Astrocyte of the cerebellum (primary cell): Measurements from ENCODE around the gene KCNB1.

Source experiments
- DNase-seq: peaks from one replicate; pipeline ENCODE4 v3.0.0-alpha.2; 2011; ENCODE audit warnings: low read depth
- H3K4me3 ChIP-seq: 2 replicates; pipeline ENCODE4 v1.5.1; 2011; ENCODE audit warnings: mild to moderate bottlenecking, low read depth, low read length, moderate library complexity
- in situ Hi-C: cut with HindIII; loops from 2 replicates; pipeline ENCODE4 v1.10.0; 2017; ENCODE audit warnings: low sequenced_read_pairs
- TF ChIP-seq, protein P1 (sequence below): IDR thresholded peaks from 2 replicates; pipeline ENCODE4 v1.5.1; 2012; ENCODE audit warnings: low read length, low read depth, moderate library complexity, mild to moderate bottlenecking; ENCODE audit errors: missing control alignments

KCNB1 gene

DNA sequence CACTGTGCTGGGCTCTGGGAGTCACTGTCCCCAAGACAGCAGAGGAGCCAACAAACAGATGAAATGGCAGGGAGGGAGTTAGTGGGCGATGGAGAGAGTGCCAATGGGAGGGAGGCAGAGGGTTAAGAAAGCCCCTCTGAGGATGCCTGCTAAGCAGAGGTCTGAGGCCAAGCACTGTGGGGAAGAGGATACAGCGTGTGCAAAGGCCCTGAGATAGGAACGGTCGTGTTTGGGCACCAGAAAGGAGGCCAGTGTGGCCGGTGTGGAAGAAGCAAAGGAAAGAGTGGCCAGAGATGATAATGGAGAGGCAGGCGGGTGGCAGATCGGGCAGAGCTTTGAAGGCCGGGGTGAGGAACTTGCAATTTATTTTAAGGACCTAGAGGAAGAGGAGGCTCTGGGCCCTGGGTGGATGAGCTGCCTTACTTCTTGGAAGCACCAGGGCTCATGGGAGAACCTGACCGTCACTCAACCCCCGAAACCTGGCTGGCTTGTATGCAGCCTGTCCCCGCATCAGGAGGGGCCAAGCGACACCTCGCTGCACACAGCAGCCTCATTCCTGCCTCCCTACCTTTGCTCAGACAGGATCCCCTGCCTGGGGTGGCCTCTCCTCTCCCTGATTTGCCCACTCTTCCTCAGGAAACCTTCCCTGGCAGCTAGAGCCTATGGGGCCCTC lies 73.0 kb downstream of the KCNB1 start:
- in situ Hi-C loops = no loop called here
- no peak overlapping the region for H3K4me3 ChIP-seq
- no peak for DNase-seq
- TF ChIP-seq, protein P1, sequence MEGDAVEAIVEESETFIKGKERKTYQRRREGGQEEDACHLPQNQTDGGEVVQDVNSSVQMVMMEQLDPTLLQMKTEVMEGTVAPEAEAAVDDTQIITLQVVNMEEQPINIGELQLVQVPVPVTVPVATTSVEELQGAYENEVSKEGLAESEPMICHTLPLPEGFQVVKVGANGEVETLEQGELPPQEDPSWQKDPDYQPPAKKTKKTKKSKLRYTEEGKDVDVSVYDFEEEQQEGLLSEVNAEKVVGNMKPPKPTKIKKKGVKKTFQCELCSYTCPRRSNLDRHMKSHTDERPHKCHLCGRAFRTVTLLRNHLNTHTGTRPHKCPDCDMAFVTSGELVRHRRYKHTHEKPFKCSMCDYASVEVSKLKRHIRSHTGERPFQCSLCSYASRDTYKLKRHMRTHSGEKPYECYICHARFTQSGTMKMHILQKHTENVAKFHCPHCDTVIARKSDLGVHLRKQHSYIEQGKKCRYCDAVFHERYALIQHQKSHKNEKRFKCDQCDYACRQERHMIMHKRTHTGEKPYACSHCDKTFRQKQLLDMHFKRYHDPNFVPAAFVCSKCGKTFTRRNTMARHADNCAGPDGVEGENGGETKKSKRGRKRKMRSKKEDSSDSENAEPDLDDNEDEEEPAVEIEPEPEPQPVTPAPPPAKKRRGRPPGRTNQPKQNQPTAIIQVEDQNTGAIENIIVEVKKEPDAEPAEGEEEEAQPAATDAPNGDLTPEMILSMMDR = no peak

DNA sequence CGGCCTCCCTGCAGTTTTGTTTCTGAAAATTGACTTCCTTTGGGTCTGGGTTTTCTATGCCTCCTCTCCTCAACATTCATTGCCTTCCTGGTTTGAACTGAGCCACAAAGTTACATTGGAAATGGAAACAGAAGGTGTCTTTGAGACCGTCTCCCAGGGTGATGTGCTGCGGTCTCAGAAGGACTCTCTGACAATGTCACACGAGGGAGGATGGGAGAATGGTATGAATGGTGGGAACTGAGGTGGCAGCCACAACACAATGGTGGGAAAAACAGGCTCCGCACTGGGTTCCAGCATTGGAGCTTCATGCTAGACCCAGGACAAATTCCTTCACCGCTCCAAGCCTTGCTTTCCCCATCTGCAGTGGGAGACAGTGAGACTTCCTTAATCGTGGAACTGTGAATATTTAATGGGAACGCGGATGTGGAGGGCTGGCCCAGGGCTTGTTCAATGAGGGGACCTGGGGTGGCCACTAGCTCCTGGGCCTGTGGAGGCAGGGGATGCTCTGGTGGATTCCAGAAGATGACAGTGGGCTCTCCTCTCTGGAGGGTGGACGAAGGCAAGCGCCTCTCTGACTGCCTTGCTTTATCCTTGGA lies 73.9 kb downstream of the KCNB1 start:
- TF ChIP-seq, protein P1 = no peak
- no peak overlapping the region for H3K4me3 ChIP-seq
- DNase-seq = no peak
- in situ Hi-C loops = no loop called here

DNA sequence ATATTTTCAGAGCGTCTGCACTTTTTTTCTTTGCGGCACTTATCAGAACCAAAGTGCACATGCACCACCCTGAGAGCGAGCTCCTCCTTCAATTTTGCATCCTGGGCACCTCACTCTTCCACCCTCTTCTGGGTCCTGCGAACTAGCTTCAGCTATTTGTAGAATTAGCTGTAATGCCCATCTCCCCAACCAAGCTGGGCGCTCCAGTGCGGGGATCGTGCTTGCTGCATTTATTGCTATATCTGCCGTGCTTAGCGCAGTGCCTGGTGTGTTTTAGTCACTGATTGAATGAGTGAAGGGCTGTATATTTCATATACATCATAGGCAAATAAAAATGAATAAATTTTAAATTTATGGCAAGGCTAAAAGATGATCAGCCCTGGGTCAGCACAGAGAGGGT lies 75.8 kb downstream of the KCNB1 start:
- no peak for DNase-seq
- in situ Hi-C loops = no loop called here
- H3K4me3 ChIP-seq = no peak overlapping the region
- TF ChIP-seq, protein P1 = no peak

DNA sequence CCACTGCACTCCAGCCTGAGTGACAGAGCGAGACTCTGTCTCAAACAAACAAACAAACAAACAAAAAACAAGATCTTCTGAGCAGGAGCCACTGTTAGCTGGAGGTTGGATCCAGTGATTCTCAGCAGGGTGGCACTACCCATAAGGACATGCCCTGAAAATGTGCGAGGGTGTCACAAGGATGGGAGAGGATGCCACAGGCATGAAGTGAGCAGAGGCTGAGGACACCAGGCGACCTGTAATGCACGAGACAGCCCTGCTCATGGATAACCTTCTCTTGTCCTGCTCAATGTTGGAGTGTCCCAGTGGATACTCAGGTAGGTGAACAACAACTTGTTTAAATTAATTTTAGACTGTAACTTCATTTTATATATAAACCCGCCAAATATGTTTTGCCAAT lies 76.8 kb downstream of the KCNB1 start:
- in situ Hi-C loops = no loop called here
- no peak overlapping the region for H3K4me3 ChIP-seq
- TF ChIP-seq, protein P1 = no peak
- no peak for DNase-seq

DNA sequence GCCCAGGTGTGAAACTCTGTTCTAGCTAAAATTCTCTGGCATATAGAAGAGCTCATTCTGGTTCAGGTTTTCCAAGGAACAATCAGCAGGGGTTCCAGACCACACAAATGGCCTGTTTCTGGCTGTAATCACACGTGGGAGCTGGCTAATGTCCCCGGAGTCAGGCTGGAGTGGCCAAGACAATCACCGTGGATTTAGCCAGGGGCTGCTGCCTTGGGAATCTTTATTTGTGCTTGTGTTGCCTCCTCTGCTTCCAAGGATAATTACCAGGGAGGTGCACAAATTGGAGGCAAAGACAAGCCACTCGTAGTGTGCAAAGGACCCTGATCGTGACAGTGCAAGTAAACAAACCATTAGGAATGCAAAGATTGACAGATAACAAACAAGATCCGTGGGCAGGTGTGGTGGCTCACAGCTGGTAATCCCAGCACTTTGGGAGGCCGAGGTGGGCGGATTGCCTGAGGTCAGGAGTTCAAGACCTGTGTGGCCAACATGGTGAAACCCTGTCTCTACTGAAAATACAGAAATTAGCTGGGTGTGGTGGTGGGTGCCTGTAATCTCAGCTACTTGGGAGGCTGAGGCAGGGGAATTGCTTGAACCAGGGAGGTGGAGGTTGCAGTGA lies 77.3 kb downstream of the KCNB1 start:
- no peak for DNase-seq
- TF ChIP-seq, protein P1 = no peak
- no peak overlapping the region for H3K4me3 ChIP-seq
- in situ Hi-C loops = no loop called here

DNA sequence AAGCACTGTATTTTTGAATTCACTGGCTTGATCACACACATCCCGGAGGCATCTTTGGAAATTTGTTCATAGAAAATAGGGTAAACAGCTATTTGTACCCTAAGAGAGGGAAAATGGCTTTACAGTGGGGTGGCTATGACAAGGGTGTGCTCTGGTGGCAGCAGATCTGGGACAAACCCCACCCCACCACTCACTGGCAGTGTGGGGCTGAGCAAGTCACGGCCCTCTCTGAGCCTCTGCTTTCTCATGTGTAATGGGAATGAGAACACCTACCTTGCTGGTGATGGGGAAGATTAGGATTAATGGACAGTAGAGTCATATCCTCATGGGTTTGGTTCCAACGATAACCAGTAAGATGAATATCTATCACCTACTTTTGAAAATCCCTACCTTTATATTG lies 78.0 kb downstream of the KCNB1 start:
- no peak for DNase-seq
- no peak overlapping the region for H3K4me3 ChIP-seq
- in situ Hi-C loops = no loop called here
- TF ChIP-seq, protein P1 = no peak
